ENCODE measurements around the gene ZCWPW1.

- TF ChIP-seq CTCF (IDR thresholded peaks at IDR 0.05), result no peak
- TF ChIP-seq POLR2A (IDR thresholded peaks at IDR 0.05), result no peak
- no peak for TF ChIP-seq POLR2AphosphoS5 (IDR thresholded peaks at IDR 0.05)
- no peak for TF ChIP-seq EP300 (IDR thresholded peaks at IDR 0.05)
Measured at GRCh38 chr7:100438172-100438571, 9.7 kb upstream of the ZCWPW1 start.
